ENCODE results near the gene DEK.

DNA sequence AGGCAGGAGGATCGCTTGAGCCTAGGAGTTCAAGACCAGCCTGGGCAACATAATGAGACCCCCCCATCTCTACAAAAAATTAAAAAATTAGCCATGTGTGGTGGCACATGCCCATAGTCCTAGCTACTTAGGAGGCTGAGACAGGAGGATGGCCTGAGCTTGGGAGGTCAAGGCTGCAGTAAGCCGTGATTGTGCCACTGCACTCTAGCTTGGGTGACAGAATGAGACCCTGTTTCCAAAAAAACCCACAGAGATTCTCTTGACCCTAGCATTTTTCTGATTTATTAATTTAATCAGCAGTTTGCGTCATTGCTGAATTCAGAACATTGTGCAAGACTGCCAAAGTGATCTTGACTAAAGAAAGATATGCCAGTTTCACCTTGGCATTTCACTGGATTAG lies 72.3 kb downstream of the DEK start:
- TF ChIP-seq, protein P1, sequence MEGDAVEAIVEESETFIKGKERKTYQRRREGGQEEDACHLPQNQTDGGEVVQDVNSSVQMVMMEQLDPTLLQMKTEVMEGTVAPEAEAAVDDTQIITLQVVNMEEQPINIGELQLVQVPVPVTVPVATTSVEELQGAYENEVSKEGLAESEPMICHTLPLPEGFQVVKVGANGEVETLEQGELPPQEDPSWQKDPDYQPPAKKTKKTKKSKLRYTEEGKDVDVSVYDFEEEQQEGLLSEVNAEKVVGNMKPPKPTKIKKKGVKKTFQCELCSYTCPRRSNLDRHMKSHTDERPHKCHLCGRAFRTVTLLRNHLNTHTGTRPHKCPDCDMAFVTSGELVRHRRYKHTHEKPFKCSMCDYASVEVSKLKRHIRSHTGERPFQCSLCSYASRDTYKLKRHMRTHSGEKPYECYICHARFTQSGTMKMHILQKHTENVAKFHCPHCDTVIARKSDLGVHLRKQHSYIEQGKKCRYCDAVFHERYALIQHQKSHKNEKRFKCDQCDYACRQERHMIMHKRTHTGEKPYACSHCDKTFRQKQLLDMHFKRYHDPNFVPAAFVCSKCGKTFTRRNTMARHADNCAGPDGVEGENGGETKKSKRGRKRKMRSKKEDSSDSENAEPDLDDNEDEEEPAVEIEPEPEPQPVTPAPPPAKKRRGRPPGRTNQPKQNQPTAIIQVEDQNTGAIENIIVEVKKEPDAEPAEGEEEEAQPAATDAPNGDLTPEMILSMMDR (conservative IDR thresholded peaks at IDR 0.05 in 1 of 2, IDR thresholded peaks at IDR 0.05 in 1 of 2; ENCODE audit: extremely low read depth in 1 of 2, insufficient read depth in 1 of 2, low read depth in 1 of 2, low read length in 2 of 2): no peak
- TF ChIP-seq EZH2 (IDR thresholded peaks at IDR 0.05; ENCODE audit: borderline replicate concordance, low read length): no peak
